Peyer's patch (tissue), 4 donors: ENCODE data around the gene ZNF213. TPM values are rescaled to one million over a fixed set of nuclear protein-coding genes. Genes with fewer than 3 reads are reported as not detected.

Experiments
- DNase-seq, 3 donors: peaks; one replicate each; pipeline ENCODE4 v3.0.0-alpha.2; 2017 to 2019
- H3K27ac ChIP-seq, 4 donors: fragments of 200-600 bp; sonication (generic); one replicate each; pipeline ENCODE4 v1.5.1; 2016 to 2019
- H3K27me3 ChIP-seq, 2 donors: fragments of 200-600 bp; sonication (generic); one replicate each; pipeline ENCODE4 v1.5.1; 2019
- H3K36me3 ChIP-seq, 3 donors: fragments of 200-600 bp; sonication (generic); one replicate each; pipeline ENCODE4 v1.5.1; 2016 to 2019
- H3K4me1 ChIP-seq, 4 donors: fragments of 200-600 bp; sonication (generic); one replicate each; pipeline ENCODE4 v1.5.1; 2016 to 2019
- H3K4me3 ChIP-seq, 4 donors: fragments of 200-600 bp; sonication (generic); 1 replicate in 3 of 4; 2 replicates in 1 of 4; pipeline ENCODE4 v1.5.1; 2016 to 2019; ENCODE audit warnings: mild to moderate bottlenecking in 1 of 4
- H3K9me3 ChIP-seq, 4 donors: fragments of 200-600 bp; sonication (generic); one replicate each; pipeline ENCODE4 v1.5.1; 2016 to 2019; ENCODE audit warnings: mild to moderate bottlenecking in 1 of 4
- CTCF ChIP-seq, 6 experiments: fragments of 450-650 bp in 4 of 6; fragments of 200-600 bp in 2 of 6; sonication (generic) in 1 of 6; IDR thresholded peaks; one replicate each; pipeline ENCODE4 v1.5.1; 2017 to 2019; ENCODE audit warnings: antibody characterized with exemption in 6 of 6, mild to moderate bottlenecking in 3 of 6, moderate library complexity in 1 of 6
- POLR2A ChIP-seq, 2 donors: fragments of 450-650 bp; IDR thresholded peaks; one replicate each; pipeline ENCODE4 v1.5.1; 2017; ENCODE audit warnings: antibody characterized with exemption in 2 of 2, mild to moderate bottlenecking in 2 of 2, moderate library complexity in 2 of 2
- total RNA-seq, 4 donors: library from RNA; depleted of rRNA; stranded (reverse); fragments of >200 nt; gene quantifications; one replicate each; pipeline ENCODE4 v1.1.0, GENCODE V29; 2016

The ZNF213 gene
- total RNA-seq, 4 donors from 2014 or later = 14.9 to 40.6 (median 18.4) TPM

- TF ChIP-seq CTCF (IDR thresholded peaks at IDR 0.05) = no peak
- no peak for TF ChIP-seq POLR2A (IDR thresholded peaks at IDR 0.05)
These were observed 46.4 kb upstream of the ZNF213 start for GRCh38 chr16:3088450-3088849.

GRCh38 chr16:3088925-3089716 lies 45.7 kb upstream of the ZNF213 start:
- Histone ChIP-seq H3K9me3 (no peaks in the 10 kb centered on the region), H3K27me3 (no peaks in the 10 kb centered on the region), H3K36me3 (no peaks in the 10 kb centered on the region), H3K4me3 (no peak overlapping the region), H3K4me1 (peaks cover 0 to 16% (median 2%) of the 10 kb centered on the region in 4 donors), H3K27ac (no peak overlapping the region)
- DNase-seq = no peak
- no peak for TF ChIP-seq CTCF (IDR thresholded peaks at IDR 0.05)
- TF ChIP-seq POLR2A (IDR thresholded peaks at IDR 0.05) = no peak

More at GRCh38 chr16:3088450-3088849, 46.4 kb upstream of the ZNF213 start:
- Histone ChIP-seq H3K27ac (no peak overlapping the region), H3K9me3 (no peaks in the 10 kb centered on the region), H3K4me3 (no peak overlapping the region), H3K36me3 (no peaks in the 10 kb centered on the region), H3K27me3 (no peaks in the 10 kb centered on the region), H3K4me1 (peaks cover 0 to 16% (median 2%) of the 10 kb centered on the region in 4 donors)
- no peak for DNase-seq

- H3K9me3 ChIP-seq = no peaks in the 10 kb centered on the region
- H3K4me1 ChIP-seq = peaks cover 0 to 16% (median 2%) of the 10 kb centered on the region in 4 donors
- H3K27me3 ChIP-seq = no peaks in the 10 kb centered on the region
- DNase-seq = no peak
- H3K4me3 ChIP-seq = no peak overlapping the region
- no peak for TF ChIP-seq POLR2A (IDR thresholded peaks at IDR 0.05)
- TF ChIP-seq CTCF (IDR thresholded peaks at IDR 0.05) = no peak
- H3K27ac ChIP-seq = no peak overlapping the region
- H3K36me3 ChIP-seq = no peaks in the 10 kb centered on the region
These were observed 44.9 kb upstream of the ZNF213 start for GRCh38 chr16:3089717-3090592.

GRCh38 chr16:3091551-3091950 lies 43.3 kb upstream of the ZNF213 start:
- DNase-seq = no peak
- Histone ChIP-seq H3K4me3 (no peak overlapping the region), H3K27ac (no peak overlapping the region), H3K36me3 (no peaks in the 10 kb centered on the region), H3K9me3 (no peaks in the 10 kb centered on the region), H3K4me1 (peaks cover 0 to 12% (median 0%) of the 10 kb centered on the region in 4 donors), H3K27me3 (no peaks in the 10 kb centered on the region)
- TF ChIP-seq CTCF (IDR thresholded peaks at IDR 0.05) (no peak), POLR2A (IDR thresholded peaks at IDR 0.05) (no peak)

- Histone ChIP-seq H3K27ac (no peak overlapping the region), H3K9me3 (no peaks in the 10 kb centered on the region), H3K36me3 (no peaks in the 10 kb centered on the region), H3K4me3 (no peak overlapping the region), H3K4me1 (peaks cover 0 to 4% (median 0%) of the 10 kb centered on the region in 4 donors), H3K27me3 (no peaks in the 10 kb centered on the region)
- no peak for DNase-seq
- TF ChIP-seq POLR2A (IDR thresholded peaks at IDR 0.05) (no peak), CTCF (IDR thresholded peaks at IDR 0.05) (no peak)
These were observed 42.3 kb upstream of the ZNF213 start for GRCh38 chr16:3092501-3092941.
